IMR-90 (cell line): Measurements from ENCODE around the gene EVPL. TPM values are rescaled to one million over a fixed set of nuclear protein-coding genes. Genes with fewer than 3 reads are reported as not detected.

ENCODE experiments used
- ATAC-seq: fragments of 200-7000 bp; cut with Tn5 transposase; 2 replicates; pipeline ENCODE4 v1.9.1; 2020; ENCODE audit warnings: low read depth, mild to moderate bottlenecking, moderate library complexity
- BruUV-seq: library from RNA; stranded (reverse); fragments of 400-500 nt; replicated peaks from 2 replicates; lab custom pipeline; 2021; lab: Mats Ljungman, UMichigan
- CTCF ChIA-PET: fragments of 300-600 bp; formaldehyde crosslinking; extraction: SDS; loops from one replicate; lab custom pipeline; 2021; ENCODE audit warnings: antibody characterized with exemption; lab: Yijun Ruan, JAX
- POLR2A ChIA-PET: fragments of 300-600 bp; sonication (Branson Sonifier 250); formaldehyde crosslinking; loops from one replicate; lab custom pipeline; 2022; ENCODE audit warnings: antibody characterized with exemption; ENCODE audit not compliant: unreplicated experiment; lab: Charles Lee
- DNase-seq: peaks from one replicate; pipeline ENCODE4 v3.0.0; 2013
- H2AFZ ChIP-seq: replicated peaks from 2 replicates; pipeline ENCODE3; 2013; ENCODE audit warnings: low read length, mild to moderate bottlenecking; ENCODE audit not compliant: poor library complexity
- H2AK5ac ChIP-seq: 2 replicates; pipeline ENCODE4 v1.6.1; 2013; ENCODE audit warnings: low read depth, low read length, inconsistent platforms
- H2AK9ac ChIP-seq: replicated peaks from 2 replicates; pipeline ENCODE3; 2013; ENCODE audit warnings: mild to moderate bottlenecking, low read depth, low read length, moderate library complexity; ENCODE audit not compliant: poor library complexity
- H2BK120ac ChIP-seq: 2 replicates; pipeline ENCODE4 v1.6.1; 2013; ENCODE audit warnings: low read depth, low read length, inconsistent platforms
- H2BK15ac ChIP-seq: 3 replicates; pipeline ENCODE4 v1.6.1; 2013; ENCODE audit warnings: low read depth, low read length, inconsistent platforms
- H2BK20ac ChIP-seq: 2 replicates; pipeline ENCODE4 v1.6.1; 2013; ENCODE audit warnings: low read depth, mild to moderate bottlenecking, inconsistent platforms, low read length, moderate library complexity
- H2BK5ac ChIP-seq: 2 replicates; pipeline ENCODE4 v1.6.1; 2013; ENCODE audit warnings: mild to moderate bottlenecking, low read depth, low read length, inconsistent platforms; ENCODE audit not compliant: poor library complexity, severe bottlenecking
- H3K14ac ChIP-seq: replicated peaks from 2 replicates; pipeline ENCODE4 v1.6.1; 2013; ENCODE audit warnings: low read depth, low read length, inconsistent platforms
- H3K18ac ChIP-seq: 2 replicates; pipeline ENCODE4 v1.6.1; 2013; ENCODE audit warnings: low read depth, low read length, control low read depth
- H3K23ac ChIP-seq: 2 replicates; pipeline ENCODE4 v1.6.1; 2013; ENCODE audit warnings: low read depth, low read length, inconsistent platforms
- H3K27ac ChIP-seq: 2 replicates; pipeline ENCODE4 v1.5.1; 2013; ENCODE audit warnings: mild to moderate bottlenecking, control low read depth, low read length; ENCODE audit not compliant: insufficient read depth
- H3K27me3 ChIP-seq: 2 replicates; pipeline ENCODE4 v1.6.1; 2013; ENCODE audit warnings: low read length; ENCODE audit not compliant: control insufficient read depth, insufficient read depth
- H3K36me3 ChIP-seq: 2 replicates; pipeline ENCODE4 v1.6.1; 2013; ENCODE audit warnings: low read length, mixed read lengths; ENCODE audit not compliant: control insufficient read depth, insufficient read depth
- H3K4ac ChIP-seq: 2 replicates; pipeline ENCODE4 v1.6.1; 2013; ENCODE audit warnings: low read depth, low read length, inconsistent platforms
- H3K4me1 ChIP-seq: 2 replicates; pipeline ENCODE4 v1.6.1; 2013; ENCODE audit warnings: low read length, mixed read lengths; ENCODE audit not compliant: control insufficient read depth, insufficient read depth
- H3K4me2 ChIP-seq: 2 replicates; pipeline ENCODE4 v1.6.1; 2013; ENCODE audit warnings: low read depth, mild to moderate bottlenecking, control low read depth, low read length, moderate library complexity
- H3K4me3 ChIP-seq: 2 replicates; pipeline ENCODE4 v1.5.1; 2013; ENCODE audit warnings: low read depth, mild to moderate bottlenecking, control low read depth, low read length, moderate library complexity; ENCODE audit not compliant: insufficient read depth
- H3K56ac ChIP-seq: 2 replicates; pipeline ENCODE4 v1.6.1; 2013; ENCODE audit warnings: low read length, inconsistent platforms; ENCODE audit not compliant: insufficient read depth; ENCODE audit errors: extremely low read depth
- H3K79me1 ChIP-seq, 2 experiments: 2 replicates each; pipeline ENCODE4 v1.6.1; 2013; ENCODE audit warnings: low read length in 2 of 2, inconsistent platforms in 1 of 2, low read depth in 1 of 2
- H3K9ac ChIP-seq: 2 replicates; pipeline ENCODE4 v1.6.1; 2013; ENCODE audit warnings: low read depth, low read length, control low read depth
- H3K9me1 ChIP-seq: 2 replicates; pipeline ENCODE4 v1.6.1; 2013; ENCODE audit warnings: low read length, inconsistent platforms; ENCODE audit not compliant: insufficient read depth
- H3K9me3 ChIP-seq: 2 replicates; pipeline ENCODE4 v1.6.1; 2013; ENCODE audit warnings: low read length; ENCODE audit not compliant: control insufficient read depth, insufficient read depth
- H4K20me1 ChIP-seq: 2 replicates; pipeline ENCODE4 v1.6.1; 2013; ENCODE audit warnings: low read length, inconsistent platforms; ENCODE audit not compliant: insufficient read depth
- H4K5ac ChIP-seq: 2 replicates; pipeline ENCODE4 v1.6.1; 2013; ENCODE audit warnings: mild to moderate bottlenecking, low read depth, low read length, control low read depth
- H4K8ac ChIP-seq, 2 experiments: 2 replicates each; pipeline ENCODE4 v1.6.1; 2013; ENCODE audit warnings: low read depth in 2 of 2, low read length in 2 of 2, control low read depth in 1 of 2, inconsistent platforms in 1 of 2
- H4K91ac ChIP-seq: 2 replicates; pipeline ENCODE4 v1.6.1; 2013; ENCODE audit warnings: low read depth, low read length, inconsistent platforms; ENCODE audit not compliant: insufficient read depth
- BHLHE40 ChIP-seq: fragments of 150-350 bp; IDR thresholded peaks from 2 replicates; pipeline ENCODE4 v1.6.1; 2016; ENCODE audit warnings: mild to moderate bottlenecking, low read depth, low read length
- CEBPB ChIP-seq: IDR thresholded peaks from 2 replicates; pipeline ENCODE4 v1.6.1; 2012; ENCODE audit warnings: low read depth, low read length, improper control_type of control experiment
- CHD1 ChIP-seq: IDR thresholded peaks from 2 replicates; pipeline ENCODE4 v1.6.1; 2012; ENCODE audit warnings: low read depth, low read length, improper control_type of control experiment
- CTCF ChIP-seq: conservative IDR thresholded peaks from 2 replicates; pipeline ENCODE4 v1.5.1; 2012; ENCODE audit warnings: mild to moderate bottlenecking, low read depth, low read length, improper control_type of control experiment
- ELK1 ChIP-seq: fragments of 150-350 bp; IDR thresholded peaks from 2 replicates; pipeline ENCODE4 v1.6.1; 2016; ENCODE audit warnings: low read depth, mild to moderate bottlenecking, low read length, moderate library complexity, borderline replicate concordance
- FOS ChIP-seq: fragments of 150-350 bp; IDR thresholded peaks from 2 replicates; pipeline ENCODE4 v1.6.1; 2016; ENCODE audit warnings: low read depth, low read length
- MAFK ChIP-seq: IDR thresholded peaks from 2 replicates; pipeline ENCODE4 v1.6.1; 2012; ENCODE audit warnings: low read depth, low read length, improper control_type of control experiment
- MAZ ChIP-seq: IDR thresholded peaks from 2 replicates; pipeline ENCODE4 v1.6.1; 2012; ENCODE audit warnings: low read depth, mild to moderate bottlenecking, low read length, improper control_type of control experiment, moderate library complexity, borderline replicate concordance
- MXI1 ChIP-seq: IDR thresholded peaks from 2 replicates; pipeline ENCODE4 v1.6.1; 2012; ENCODE audit warnings: low read depth, mild to moderate bottlenecking, low read length, moderate library complexity, borderline replicate concordance
- NFE2L2 ChIP-seq: fragments of 150-350 bp; IDR thresholded peaks from 2 replicates; pipeline ENCODE4 v1.6.1; 2016; ENCODE audit warnings: low read depth, mild to moderate bottlenecking, low read length
- POLR2A ChIP-seq: IDR thresholded peaks from 2 replicates; pipeline ENCODE4 v1.6.1; 2012; ENCODE audit warnings: mild to moderate bottlenecking, low read depth, low read length
- RAD21 ChIP-seq: IDR thresholded peaks from 2 replicates; pipeline ENCODE4 v1.6.1; 2012; ENCODE audit warnings: low read length, improper control_type of control experiment
- RCOR1 ChIP-seq: IDR thresholded peaks from 2 replicates; pipeline ENCODE4 v1.6.1; 2012; ENCODE audit warnings: mild to moderate bottlenecking, low read length, improper control_type of control experiment; ENCODE audit not compliant: insufficient replicate concordance
- RFX5 ChIP-seq: IDR thresholded peaks from 2 replicates; pipeline ENCODE4 v1.8.0; 2012; ENCODE audit warnings: low read depth, mild to moderate bottlenecking, low read length, moderate library complexity
- SMC3 ChIP-seq: fragments of 150-350 bp; IDR thresholded peaks from 2 replicates; pipeline ENCODE4 v1.6.1; 2016; ENCODE audit warnings: low read depth, mild to moderate bottlenecking, antibody characterized with exemption, low read length, moderate library complexity
- WGBS, 2 experiments: methylation state at CpG; one replicate each; pipeline versions ENCODE4 v1.1.5 to v1.1.7; 2013; ENCODE audit warnings: missing lambda C conversion rate in 2 of 2; ENCODE audit not compliant: insufficient read length in 1 of 2; ENCODE audit errors: extremely low coverage in 2 of 2; 5-methylcytosine and 5-hydroxymethylcytosine counted together
- dilution Hi-C: fragments of 300-500 bp; cut with HindIII; formaldehyde crosslinking; loops from one replicate; pipeline ENCODE4 v1.14.3; 2018; ENCODE audit warnings: low sequenced_read_pairs; ENCODE audit not compliant: unreplicated experiment
- in situ Hi-C: fragments of 300-500 bp; cut with MboI; formaldehyde crosslinking; loops from 3 replicates; pipeline ENCODE4 v1.14.3; 2019; ENCODE audit warnings: low sequenced_read_pairs, inconsistent platforms, mixed read lengths
- intact Hi-C: fragments of 100-400 bp; cut with micrococcal nuclease; formaldehyde crosslinking; loops from 2 replicates; pipeline ENCODE4 v1.10.0; 2022
- polyA plus RNA-seq, 3 experiments: library from polyadenylated mRNA; depleted of rRNA; stranded (reverse); fragments of >200 nt; gene quantifications; 2 replicates each; pipeline ENCODE4 v1.2.3, GENCODE V29; 2012; ENCODE audit warnings: low replicate concordance in 1 of 3
- total RNA-seq: library from RNA; depleted of rRNA; stranded (reverse); fragments of >200 nt; gene quantifications from 2 replicates; pipeline ENCODE4 v1.2.3, GENCODE V29; 2012
- TF ChIP-seq, protein P1 (sequence below): fragments of 150-350 bp; IDR thresholded peaks from 2 replicates; pipeline ENCODE4 v1.6.1; 2017; ENCODE audit warnings: mild to moderate bottlenecking, antibody characterized with exemption, low read length, low read depth

Gene EVPL
- total and polyA plus RNA-seq, 2 of the 4 experiments (the other 2 are of a cell fraction) = not detected

GRCh38 chr17:76009447-76009846, 17.7 kb downstream of the EVPL start:
- Histone ChIP-seq H3K4ac (no peak overlapping the region), H3K27ac (no peak overlapping the region), H3K14ac (no peak overlapping the region), H3K9me3 (no peaks in the 10 kb centered on the region), H2AK5ac (no peak overlapping the region), H2AFZ (no peak overlapping the region), H2BK20ac (no peak overlapping the region), H2BK15ac (no peak overlapping the region), H3K4me1 (peaks cover 14% of the 10 kb centered on the region), H3K23ac (no peak overlapping the region), H4K20me1 (no peaks in the 10 kb centered on the region), H4K91ac (no peak overlapping the region), H2AK9ac (no peak overlapping the region), H3K4me2 (no peak overlapping the region), H2BK5ac (no peak overlapping the region), H3K9ac (no peak overlapping the region), H3K4me3 (no peak overlapping the region), H4K8ac (no peak overlapping the region), H3K9me1 (no peaks in the 10 kb centered on the region), H3K18ac (no peak overlapping the region), H4K5ac (no peak overlapping the region), H3K56ac (no peak overlapping the region), H3K79me1 (peaks cover 0 to 3% of the 10 kb centered on the region in 2 experiments; a peak in 1 of 4 replicates), H3K36me3 (no peaks in the 10 kb centered on the region), H3K27me3 (no peaks in the 10 kb centered on the region), H2BK120ac (no peak overlapping the region)
- dilution Hi-C loops (no loop called here), intact Hi-C loops (loop anchor here (5.0 kb wide), 1 partner anchor 288 kb away; no protein-coding TSS in a partner anchor), in situ Hi-C loops (loop anchor here (5.0 kb wide), 1 partner anchor 97 kb away; no protein-coding TSS in a partner anchor)
- ATAC-seq (no peak), DNase-seq (no peak)
- POLR2A ChIA-PET = no interaction called here
- CTCF ChIA-PET = no interaction called here
- BruUV-seq = no TSS peak
- WGBS, 2 experiments = 84% methylated on average over 12 of the region's 20 CpGs; no CpG with 5 or more reads in 1 of the 2 experiments
- TF ChIP-seq RAD21 (no peak), MXI1 (no peak), RFX5 (no peak), BHLHE40 (no peak), CEBPB (no peak), ELK1 (no peak), CTCF (no peak), SMC3 (no peak), RCOR1 (no peak), CHD1 (no peak), MAZ (no peak), NFE2L2 (no peak), FOS (no peak), MAFK (no peak), POLR2A (no peak)
- TF ChIP-seq, protein P1, sequence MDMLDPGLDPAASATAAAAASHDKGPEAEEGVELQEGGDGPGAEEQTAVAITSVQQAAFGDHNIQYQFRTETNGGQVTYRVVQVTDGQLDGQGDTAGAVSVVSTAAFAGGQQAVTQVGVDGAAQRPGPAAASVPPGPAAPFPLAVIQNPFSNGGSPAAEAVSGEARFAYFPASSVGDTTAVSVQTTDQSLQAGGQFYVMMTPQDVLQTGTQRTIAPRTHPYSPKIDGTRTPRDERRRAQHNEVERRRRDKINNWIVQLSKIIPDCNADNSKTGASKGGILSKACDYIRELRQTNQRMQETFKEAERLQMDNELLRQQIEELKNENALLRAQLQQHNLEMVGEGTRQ = no peak
